Measurements from ENCODE around the gene KCNMB4. TPM values are rescaled to one million over a fixed set of nuclear protein-coding genes. Genes with fewer than 3 reads are reported as not detected.

Gene KCNMB4
- total and polyA plus RNA-seq, 2 of the 4 experiments (the other 2 are of a cell fraction) = 0.90 to 1.1 TPM

- H4K8ac ChIP-seq (ENCODE audit: low read depth in 2 of 2, low read length in 2 of 2) = no peak overlapping the region
- H2AK9ac ChIP-seq (replicated peaks; ENCODE audit: low read depth, low read length, poor library complexity) = no peak overlapping the region
- H2BK120ac ChIP-seq (ENCODE audit: low read depth, low read length) = no peak overlapping the region
- no TSS peak for BruUV-seq (replicated peaks)
- intact Hi-C loops (cut with micrococcal nuclease) = no loop called here
- no peaks in the 10 kb centered on the region for H3K27me3 ChIP-seq (ENCODE audit: control insufficient read depth, insufficient read depth, low read length)
- H3K9me3 ChIP-seq (ENCODE audit: control insufficient read depth, insufficient read depth, low read length) = no peaks in the 10 kb centered on the region
- H3K36me3 ChIP-seq (ENCODE audit: control insufficient read depth, insufficient read depth, low read length) = no peaks in the 10 kb centered on the region
- H3K23ac ChIP-seq (ENCODE audit: low read depth, low read length) = no peak overlapping the region
- H3K14ac ChIP-seq (replicated peaks; ENCODE audit: low read depth, low read length) = no peak overlapping the region
- H3K79me1 ChIP-seq (ENCODE audit: low read depth in 1 of 2, low read length in 2 of 2) = no peaks in the 10 kb centered on the region
- H3K4me1 ChIP-seq (ENCODE audit: control insufficient read depth, insufficient read depth, low read length) = no peaks in the 10 kb centered on the region
- H2BK5ac ChIP-seq (ENCODE audit: low read depth, low read length, poor library complexity, severe bottlenecking) = no peak overlapping the region
- no peaks in the 10 kb centered on the region for H4K20me1 ChIP-seq (ENCODE audit: insufficient read depth, low read length)
- POLR2A ChIA-PET (ENCODE audit: unreplicated experiment) = no interaction called here
- in situ Hi-C loops (cut with MboI; ENCODE audit: low sequenced_read_pairs) = no loop called here
- ATAC-seq (ENCODE audit: low read depth) (no peak), DNase-seq (no peak)
- H3K9ac ChIP-seq (ENCODE audit: low read depth, low read length) = no peak overlapping the region
- no peak overlapping the region for H4K91ac ChIP-seq (ENCODE audit: insufficient read depth, low read depth, low read length)
- no peak for TF ChIP-seq ELK1 (IDR thresholded peaks at IDR 0.05; ENCODE audit: borderline replicate concordance, low read depth, low read length)
- no peak for TF ChIP-seq FOS (IDR thresholded peaks at IDR 0.05; ENCODE audit: low read depth, low read length)
- TF ChIP-seq, protein P1, sequence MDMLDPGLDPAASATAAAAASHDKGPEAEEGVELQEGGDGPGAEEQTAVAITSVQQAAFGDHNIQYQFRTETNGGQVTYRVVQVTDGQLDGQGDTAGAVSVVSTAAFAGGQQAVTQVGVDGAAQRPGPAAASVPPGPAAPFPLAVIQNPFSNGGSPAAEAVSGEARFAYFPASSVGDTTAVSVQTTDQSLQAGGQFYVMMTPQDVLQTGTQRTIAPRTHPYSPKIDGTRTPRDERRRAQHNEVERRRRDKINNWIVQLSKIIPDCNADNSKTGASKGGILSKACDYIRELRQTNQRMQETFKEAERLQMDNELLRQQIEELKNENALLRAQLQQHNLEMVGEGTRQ (IDR thresholded peaks at IDR 0.05; ENCODE audit: low read depth, low read length) = no peak
- no peak for TF ChIP-seq BHLHE40 (IDR thresholded peaks at IDR 0.05; ENCODE audit: low read depth, low read length)
- TF ChIP-seq CHD1 (IDR thresholded peaks at IDR 0.05; ENCODE audit: low read depth, low read length) = no peak
- no peak for TF ChIP-seq RFX5 (IDR thresholded peaks at IDR 0.05; ENCODE audit: low read depth, low read length)
- no peak for TF ChIP-seq SMC3 (IDR thresholded peaks at IDR 0.05; ENCODE audit: low read depth, low read length)
- no peak for TF ChIP-seq CTCF (conservative IDR thresholded peaks at IDR 0.05; ENCODE audit: low read depth, low read length)
- no peak for TF ChIP-seq POLR2A (IDR thresholded peaks at IDR 0.05; ENCODE audit: low read depth, low read length)
- no peak for TF ChIP-seq RAD21 (IDR thresholded peaks at IDR 0.05; ENCODE audit: low read length)
- no peak for TF ChIP-seq MAFK (IDR thresholded peaks at IDR 0.05; ENCODE audit: low read depth, low read length)
- no peak overlapping the region for H2BK15ac ChIP-seq (ENCODE audit: low read depth, low read length)
- WGBS, 2 experiments (ENCODE audit: extremely low coverage in 2 of 2, insufficient read length in 1 of 2) = 40% methylated on average over 1 of the region's 11 CpGs; no CpG with 5 or more reads in 1 of the 2 experiments
- no peak overlapping the region for H3K4me2 ChIP-seq (ENCODE audit: low read depth, low read length)
- no peak overlapping the region for H3K4ac ChIP-seq (ENCODE audit: low read depth, low read length)
- H2AFZ ChIP-seq (replicated peaks; ENCODE audit: low read length, poor library complexity) = no peak overlapping the region
- dilution Hi-C loops (cut with HindIII; ENCODE audit: low sequenced_read_pairs, unreplicated experiment) = no loop called here
- H3K9me1 ChIP-seq (ENCODE audit: insufficient read depth, low read length) = no peaks in the 10 kb centered on the region
- no peak overlapping the region for H3K18ac ChIP-seq (ENCODE audit: low read depth, low read length)
- no peak overlapping the region for H3K56ac ChIP-seq (ENCODE audit: extremely low read depth, insufficient read depth, low read length)
- H3K4me3 ChIP-seq (ENCODE audit: insufficient read depth, low read depth, low read length) = no peak overlapping the region
- no peak overlapping the region for H2AK5ac ChIP-seq (ENCODE audit: low read depth, low read length)
- no peak overlapping the region for H3K27ac ChIP-seq (ENCODE audit: insufficient read depth, low read length)
- H4K5ac ChIP-seq (ENCODE audit: low read depth, low read length) = no peak overlapping the region
- no peak overlapping the region for H2BK20ac ChIP-seq (ENCODE audit: low read depth, low read length)
- CTCF ChIA-PET = interaction anchor here (1.0 kb wide), 1 partner anchor 10 kb away, joined by 3 read pairs; no protein-coding TSS in a partner anchor
Observed at GRCh38 chr12:70430400-70430799, 64.3 kb downstream of the KCNMB4 start.
